Endothelial cell of umbilical vein (primary cell): ENCODE measurements around the gene FAM20B. TPM values are rescaled to one million over a fixed set of nuclear protein-coding genes. Genes with fewer than 3 reads are reported as not detected.

Source experiments
- BruUV-seq: library from RNA; stranded (reverse); fragments of 400-500 nt; replicated peaks from 2 replicates; lab custom pipeline; 2021; lab: Mats Ljungman, UMichigan
- CTCF ChIA-PET: fragments of 300-600, 350-600 bp; sonication (Branson Sonifier 250); formaldehyde crosslinking; loops from one replicate; lab custom pipeline; 2021; ENCODE audit warnings: antibody characterized with exemption, inconsistent platforms; lab: Charles Lee
- POLR2A ChIA-PET: fragments of 300-600, 350-600 bp; sonication (Branson Sonifier 250); formaldehyde crosslinking; loops from one replicate; lab custom pipeline; 2021; ENCODE audit warnings: antibody characterized with exemption, inconsistent platforms; lab: Charles Lee
- DNase-seq: peaks from one replicate; pipeline ENCODE4 v3.0.0-alpha.2; 2011; ENCODE audit warnings: low read depth, low spot score
- FAIRE-seq: peaks from 2 replicates; lab custom pipeline; 2011; peaks lifted over from hg19 to GRCh38; lab: Jason Lieb, UNC
- H2AFZ ChIP-seq: 2 replicates; pipeline ENCODE4 v1.6.0; 2012; ENCODE audit warnings: low read depth, low read length, control low read depth, inconsistent platforms
- H3K27ac ChIP-seq: 2 replicates; pipeline ENCODE4 v1.5.1; 2011; ENCODE audit warnings: low read depth, mild to moderate bottlenecking, control low read depth, low read length, moderate library complexity; ENCODE audit not compliant: insufficient read depth
- H3K27me3 ChIP-seq, 2 experiments: 2 replicates each; pipeline versions ENCODE4 v1.6.0 to v1.6.1; 2011; ENCODE audit warnings: low read length in 2 of 2, mixed read lengths in 1 of 2; ENCODE audit not compliant: control insufficient read depth in 2 of 2, insufficient read depth in 2 of 2
- H3K36me3 ChIP-seq, 2 experiments: 2 replicates in 1 of 2; 3 replicates in 1 of 2; pipeline ENCODE4 v1.5.1; 2011; ENCODE audit warnings: low read length in 2 of 2, mild to moderate bottlenecking in 1 of 2, moderate library complexity in 1 of 2; ENCODE audit not compliant: control insufficient read depth in 2 of 2, insufficient read depth in 2 of 2; ENCODE audit errors: extremely low read depth in 1 of 2
- H3K4me1 ChIP-seq: 3 replicates; pipeline ENCODE4 v1.5.1; 2011; ENCODE audit warnings: mild to moderate bottlenecking, low read length; ENCODE audit not compliant: control insufficient read depth, insufficient read depth; ENCODE audit errors: extremely low read depth
- H3K4me2 ChIP-seq: 2 replicates; pipeline ENCODE4 v1.6.1; 2011; ENCODE audit warnings: low read length, control low read depth, mixed read lengths; ENCODE audit not compliant: insufficient read depth
- H3K4me3 ChIP-seq, 3 experiments: fragments of 200-600 bp in 1 of 3; sonication (generic), shearing (Covaris generic) in 1 of 3; replicated peaks in 1 of 3; 2 replicates each; pipeline ENCODE4 v1.5.1; 2011 to 2016; ENCODE audit warnings: control low read depth in 3 of 3, low read length in 3 of 3, mild to moderate bottlenecking in 2 of 3, inconsistent platforms in 1 of 3, low read depth in 1 of 3, moderate library complexity in 1 of 3; ENCODE audit not compliant: insufficient read depth in 1 of 3
- H3K79me2 ChIP-seq: 2 replicates; pipeline ENCODE4 v1.6.0; 2012; ENCODE audit warnings: low read length, inconsistent platforms; ENCODE audit not compliant: control insufficient read depth, insufficient read depth
- H3K9ac ChIP-seq: replicated peaks from 2 replicates; pipeline ENCODE3; 2011; ENCODE audit warnings: low read length, control low read depth; ENCODE audit not compliant: insufficient read depth; ENCODE audit errors: extremely low read depth
- H3K9me1 ChIP-seq: replicated peaks from 3 replicates; pipeline ENCODE4 v1.6.0; 2011; ENCODE audit warnings: mild to moderate bottlenecking, low read length; ENCODE audit not compliant: control insufficient read depth, insufficient read depth; ENCODE audit errors: extremely low read depth
- H3K9me3 ChIP-seq: replicated peaks from 2 replicates; pipeline ENCODE4 v1.5.1; 2012; ENCODE audit warnings: low read length, inconsistent platforms; ENCODE audit not compliant: control insufficient read depth, insufficient read depth
- H4K20me1 ChIP-seq: replicated peaks from 2 replicates; pipeline ENCODE3; 2011; ENCODE audit warnings: mild to moderate bottlenecking, low read length; ENCODE audit not compliant: control insufficient read depth, insufficient read depth; ENCODE audit errors: extremely low read depth
- EZH2 ChIP-seq: IDR thresholded peaks from 2 replicates; pipeline ENCODE4 v1.6.1; 2012; ENCODE audit warnings: borderline replicate concordance, low read depth, mild to moderate bottlenecking, moderate library complexity, low read length, inconsistent platforms; ENCODE audit not compliant: severe bottlenecking
- FOS ChIP-seq: IDR thresholded peaks from 2 replicates; pipeline ENCODE4 v1.6.1; 2011; ENCODE audit warnings: mild to moderate bottlenecking, low read length, moderate library complexity, borderline replicate concordance; ENCODE audit not compliant: insufficient read depth
- GATA2 ChIP-seq: IDR thresholded peaks from 2 replicates; pipeline ENCODE4 v1.7.0; 2011; ENCODE audit warnings: low read depth, mild to moderate bottlenecking, moderate library complexity, mixed read lengths, low read length; ENCODE audit not compliant: insufficient read length, insufficient read depth
- JUN ChIP-seq: IDR thresholded peaks from 2 replicates; pipeline ENCODE4 v1.6.1; 2011; ENCODE audit warnings: borderline replicate concordance, low read depth; ENCODE audit not compliant: insufficient read length, insufficient read depth
- MYC ChIP-seq: IDR thresholded peaks from one replicate; pipeline ENCODE4 v1.6.1; 2011; ENCODE audit warnings: mild to moderate bottlenecking, low read depth, low read length
- POLR2A ChIP-seq: IDR thresholded peaks from 2 replicates; pipeline ENCODE4 v1.6.1; 2012; ENCODE audit warnings: low read depth, mild to moderate bottlenecking, control low read depth, low read length
- POLR2AphosphoS5 ChIP-seq: IDR thresholded peaks from 2 replicates; pipeline ENCODE4 v1.6.1; 2012; ENCODE audit warnings: low read depth, mild to moderate bottlenecking, control low read depth, low read length, moderate library complexity; ENCODE audit not compliant: insufficient read depth
- dilution Hi-C: fragments of 300-500 bp; cut with MboI; formaldehyde crosslinking; loops from one replicate; pipeline ENCODE4 v1.15.0; 2019; ENCODE audit warnings: low sequenced_read_pairs; ENCODE audit not compliant: extremely low pct_ligation_motif_present
- intact Hi-C: fragments of 100-400 bp; cut with micrococcal nuclease; formaldehyde crosslinking; loops from one replicate; pipeline ENCODE4 v1.10.0; 2022
- polyA plus RNA-seq, 4 experiments: library from polyadenylated mRNA; depleted of rRNA in 3 of 4; stranded (reverse) in 3 of 4; unstranded in 1 of 4; fragments of >200 nt; gene quantifications; 2 replicates each; pipeline versions ENCODE4 v1.2.1 to v1.2.3, GENCODE V29; 2011 to 2012; ENCODE audit warnings: missing spikeins in 1 of 4
- total RNA-seq: library from RNA; stranded (reverse); gene quantifications from 2 replicates; pipeline ENCODE4 v1.2.3, GENCODE V29; 2021
- TF ChIP-seq, protein P1 (sequence below): IDR thresholded peaks from 2 replicates; pipeline ENCODE4 v1.6.1; 2011; ENCODE audit not compliant: insufficient read depth, insufficient read length

FAM20B gene
- total and polyA plus RNA-seq, 2 donors (not counting 3 experiments of a cell fraction or from before 2014, with no cell fraction given), result 10.0 to 35.1 TPM

DNA sequence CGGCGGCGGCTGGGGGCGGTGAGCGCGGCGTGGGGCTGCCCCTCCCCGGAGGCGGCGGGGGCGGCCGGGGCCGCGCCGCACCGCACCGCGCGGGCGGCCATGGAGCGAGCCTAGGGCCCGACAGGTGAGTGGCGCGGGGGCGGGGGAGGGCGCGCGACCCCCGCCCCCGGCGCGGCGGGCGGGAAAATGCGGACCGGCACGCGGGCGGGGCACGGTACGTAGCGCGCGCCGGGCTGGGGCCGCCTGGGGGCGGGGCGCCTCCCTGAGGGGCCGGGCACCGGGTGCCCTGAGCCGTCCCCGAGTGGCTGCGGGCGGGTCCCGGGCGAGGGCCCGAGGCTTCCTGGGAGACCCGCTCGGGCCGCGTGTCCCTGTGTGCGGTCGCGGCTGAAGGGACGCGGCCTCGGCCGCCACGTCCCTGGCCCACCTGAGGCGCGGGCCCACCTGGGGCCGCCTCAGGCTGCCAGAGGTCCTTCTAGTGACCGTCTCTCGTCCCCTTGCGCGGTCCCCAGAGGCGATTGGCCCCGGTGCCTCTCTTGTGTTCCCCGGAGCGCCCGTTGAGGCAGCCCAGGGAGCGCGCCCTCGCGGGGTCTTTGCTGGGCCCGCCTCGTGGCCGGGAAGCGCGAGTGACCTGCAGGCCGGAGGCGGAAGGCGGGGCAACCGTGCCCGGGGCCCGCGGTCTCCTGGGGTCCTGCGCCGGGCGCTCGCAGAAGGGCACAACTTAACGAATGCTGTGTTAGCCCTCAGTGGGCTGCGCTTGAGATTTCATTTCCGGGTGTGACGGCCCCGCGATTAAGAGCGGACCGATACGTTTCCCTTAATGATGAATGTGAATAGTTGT is 500 bp downstream of the FAM20B start:
- no peaks in the 10 kb centered on the region for H4K20me1 ChIP-seq
- FAIRE-seq (peak; percentile 64), DNase-seq (peak; percentile 52)
- peak overlapping the region; percentile 80 for H2AFZ ChIP-seq
- BruUV-seq, result no TSS peak
- TF ChIP-seq POLR2AphosphoS5 (peak; percentile 16), MYC (no peak), POLR2A (peak; percentile 42)
- H3K9ac ChIP-seq, result peak overlapping the region; percentile 94
- H3K79me2 ChIP-seq, result peaks cover 33% of the 10 kb centered on the region
- peaks cover 13% of the 10 kb centered on the region for H3K4me1 ChIP-seq
- H3K4me3 ChIP-seq, result peak overlapping the region; percentile 71 to 92 (median 78)
- intact Hi-C loops, result loop anchor here (1.0 to 5.0 kb wide), 2 partner anchors 266 to 339 kb away; partner anchors contain the start of genes AXDND1 and SOAT1
- H3K27me3 ChIP-seq, result peaks cover 10 to 18% of the 10 kb centered on the region in 2 experiments
- peak overlapping the region; percentile 71 for H3K27ac ChIP-seq
- ChIA-PET CTCF (no interaction called here), POLR2A (no interaction called here)
- peak overlapping the region; percentile 86 for H3K4me2 ChIP-seq
- H3K36me3 ChIP-seq, result no peaks in the 10 kb centered on the region
- dilution Hi-C loops, result no loop called here
- H3K9me3 ChIP-seq, result no peaks in the 10 kb centered on the region
- H3K9me1 ChIP-seq, result no peaks in the 10 kb centered on the region

DNA sequence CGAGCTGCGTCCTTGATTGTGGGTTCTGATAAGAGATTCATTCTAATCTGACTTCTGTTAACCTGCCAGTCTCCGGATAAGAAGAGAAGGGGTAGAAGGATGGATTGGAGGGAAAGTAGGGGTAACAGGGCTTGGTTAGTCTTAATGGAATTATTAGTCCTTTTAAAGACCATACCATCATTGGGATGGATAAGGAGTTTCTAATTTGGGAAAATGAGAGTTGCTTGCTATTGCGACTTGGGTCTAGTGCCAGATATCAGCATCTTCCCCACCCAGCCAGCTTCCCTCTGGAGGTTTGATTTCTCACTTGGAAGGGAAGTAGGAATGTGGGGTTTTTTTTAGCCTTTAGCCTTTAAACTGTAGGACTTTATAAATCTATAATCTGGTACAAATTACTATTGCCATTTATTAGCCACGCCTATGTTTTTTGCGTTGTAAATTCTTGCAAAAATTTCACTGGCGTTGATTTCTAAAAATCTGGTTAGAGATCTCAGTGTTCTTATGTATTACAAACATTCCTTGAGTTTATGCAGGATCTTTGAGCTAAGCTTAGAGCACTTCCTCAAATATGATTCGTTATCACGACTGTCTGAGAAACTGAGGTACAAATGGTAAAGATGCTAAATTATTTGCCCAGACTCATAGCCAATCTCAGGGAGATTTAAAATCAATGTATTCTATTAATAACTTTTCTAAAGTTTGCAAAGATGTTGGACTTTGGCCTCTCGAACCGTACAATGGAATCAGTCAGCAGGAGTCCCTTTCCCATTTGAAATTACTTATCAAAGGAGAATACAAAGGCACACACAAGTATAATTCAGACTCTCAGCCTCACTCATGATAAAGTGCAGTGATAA is 1.3 kb downstream of the FAM20B start:
- H3K27ac ChIP-seq, result peak overlapping the region; percentile 71
- peak overlapping the region; percentile 86 for H3K4me2 ChIP-seq
- POLR2A ChIA-PET, result no interaction called here
- H3K27me3 ChIP-seq, result peaks cover 9 to 16% of the 10 kb centered on the region in 2 experiments
- H3K79me2 ChIP-seq, result peaks cover 40% of the 10 kb centered on the region
- H3K4me3 ChIP-seq, result peak overlapping the region; percentile 71 to 92 (median 78)
- FAIRE-seq (peak; percentile 47), DNase-seq (no peak)
- no peaks in the 10 kb centered on the region for H3K9me3 ChIP-seq
- H3K9me1 ChIP-seq, result no peaks in the 10 kb centered on the region
- H3K4me1 ChIP-seq, result peaks cover 13% of the 10 kb centered on the region
- CTCF ChIA-PET, result no interaction called here
- no peaks in the 10 kb centered on the region for H4K20me1 ChIP-seq
- peak overlapping the region; percentile 80 for H2AFZ ChIP-seq
- dilution Hi-C loops, result no loop called here
- TF ChIP-seq JUN (no peak), FOS (no peak), EZH2 (no peak), GATA2 (peak; percentile 88)
- TF ChIP-seq, protein P1, sequence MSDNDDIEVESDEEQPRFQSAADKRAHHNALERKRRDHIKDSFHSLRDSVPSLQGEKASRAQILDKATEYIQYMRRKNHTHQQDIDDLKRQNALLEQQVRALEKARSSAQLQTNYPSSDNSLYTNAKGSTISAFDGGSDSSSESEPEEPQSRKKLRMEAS, result no peak
- peak overlapping the region; percentile 94 for H3K9ac ChIP-seq
- no peaks in the 10 kb centered on the region for H3K36me3 ChIP-seq
- intact Hi-C loops, result loop anchor here (5.0 kb wide), 1 partner anchor 265 kb away; the partner anchor contains the start of gene SOAT1
- TSS peak; percentile 53 for BruUV-seq
